ENCODE results near the gene LRRC74A. TPM values are rescaled to one million over a fixed set of nuclear protein-coding genes. Genes with fewer than 3 reads are reported as not detected.

The LRRC74A gene
- total and polyA plus RNA-seq, 2 experiments from 2014 or later, result not detected

- H3K27ac Mint-ChIP-seq, result no peak overlapping the region
- H3K4me1 ChIP-seq (ENCODE audit: insufficient read depth), result no peaks in the 10 kb centered on the region
- no peak overlapping the region for H3K27ac ChIP-seq (ENCODE audit: low read depth)
- DNase-seq (ENCODE audit: low spot score) (no peak), ATAC-seq (no peak)
- H3K4me1 Mint-ChIP-seq, result peaks cover 17% of the 10 kb centered on the region
- no peaks in the 10 kb centered on the region for H3K27me3 ChIP-seq (ENCODE audit: insufficient read depth)
- H3K9me2 ChIP-seq (ENCODE audit: insufficient read depth), result no peaks in the 10 kb centered on the region
- H3F3A ChIP-seq (replicated peaks; ENCODE audit: low read depth), result no peaks in the 10 kb centered on the region
- peaks cover 4% of the 10 kb centered on the region; the same call in 1 of the 2 replicates for H3K36me3 ChIP-seq (ENCODE audit: insufficient read depth)
- H3K79me2 ChIP-seq (replicated peaks; ENCODE audit: insufficient read depth), result no peaks in the 10 kb centered on the region
- 0 out of 2 replicates have a peak, but pooled peaks cover 3% of the 10 kb centered on the region for H4K20me1 ChIP-seq (replicated peaks; ENCODE audit: insufficient read depth)
- no peak for TF ChIP-seq ETS1 (IDR thresholded peaks at IDR 0.05)
- TF ChIP-seq ZNF462 (CRISPR knock-in tag; IDR thresholded peaks at IDR 0.05), result no peak
- TF ChIP-seq JUNB (IDR thresholded peaks at IDR 0.05; ENCODE audit: unreplicated experiment), result no peak
- TF ChIP-seq CREB1 (CRISPR knock-in tag; IDR thresholded peaks at IDR 0.05; ENCODE audit: low read depth), result no peak
- TF ChIP-seq ZNF331 (CRISPR knock-in tag; IDR thresholded peaks at IDR 0.05; ENCODE audit: low read depth), result no peak
- no peak for TF ChIP-seq STAT1 (IDR thresholded peaks at IDR 0.05; ENCODE audit: unreplicated experiment)
- no peak for TF ChIP-seq ZNF114 (CRISPR knock-in tag; IDR thresholded peaks at IDR 0.05)
- TF ChIP-seq EZH2phosphoT487 (IDR thresholded peaks at IDR 0.05; ENCODE audit: unreplicated experiment), result no peak
- no peak for TF ChIP-seq EZH2 (IDR thresholded peaks at IDR 0.05; ENCODE audit: low read depth, unreplicated experiment)
- TF ChIP-seq REST (IDR thresholded peaks at IDR 0.05; ENCODE audit: unreplicated experiment), result no peak
- TF ChIP-seq NANOG (IDR thresholded peaks at IDR 0.05; ENCODE audit: borderline replicate concordance), result no peak
- TF ChIP-seq CTCF (conservative IDR thresholded peaks at IDR 0.05; ENCODE audit: low read depth in 2 of 2), result no peak
- no peak for TF ChIP-seq POLR2AphosphoS5 (IDR thresholded peaks at IDR 0.05; ENCODE audit: low read depth)
- H3K27me3 Mint-ChIP-seq (ENCODE audit: insufficient read depth, low read depth, poor library complexity), result peaks cover 10% of the 10 kb centered on the region
- H2AFZ ChIP-seq, result no peak overlapping the region
- H3K4me3 Mint-ChIP-seq, result no peak overlapping the region
- no peaks in the 10 kb centered on the region for H3K9me3 Mint-ChIP-seq
- no peak overlapping the region for H3K4me3 ChIP-seq
- peaks cover 31% of the 10 kb centered on the region for H3K36me3 Mint-ChIP-seq (ENCODE audit: low read depth)
- no peak overlapping the region for H3K4me2 ChIP-seq
These were observed 43.9 kb upstream of the LRRC74A start for GRCh38 chr14:76782115-76782884.
